ENCODE data around the gene LRRC1.
A peak's percentile ranks its signal among the peaks of the same experiment; 100 is the strongest.

LRRC1 gene

DNA sequence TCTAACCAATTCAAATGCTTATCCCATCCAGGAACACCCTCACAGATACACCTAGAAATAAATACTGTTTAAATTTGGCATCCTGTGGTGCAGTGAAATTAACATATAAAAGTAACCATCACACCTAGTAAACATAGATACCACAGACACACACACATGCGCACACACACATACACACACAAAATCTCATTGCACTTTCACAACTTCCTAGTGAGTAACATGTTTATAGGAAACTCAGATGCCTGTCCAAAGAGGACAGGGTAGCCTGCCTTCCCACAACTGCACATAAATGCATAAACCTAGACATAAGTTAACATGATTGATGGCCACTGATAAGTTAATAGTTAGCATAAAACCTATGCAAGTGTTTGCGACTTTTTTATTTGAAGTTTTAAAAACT lies 56.8 kb downstream of the LRRC1 start:
- DNase-seq = no peak

DNA sequence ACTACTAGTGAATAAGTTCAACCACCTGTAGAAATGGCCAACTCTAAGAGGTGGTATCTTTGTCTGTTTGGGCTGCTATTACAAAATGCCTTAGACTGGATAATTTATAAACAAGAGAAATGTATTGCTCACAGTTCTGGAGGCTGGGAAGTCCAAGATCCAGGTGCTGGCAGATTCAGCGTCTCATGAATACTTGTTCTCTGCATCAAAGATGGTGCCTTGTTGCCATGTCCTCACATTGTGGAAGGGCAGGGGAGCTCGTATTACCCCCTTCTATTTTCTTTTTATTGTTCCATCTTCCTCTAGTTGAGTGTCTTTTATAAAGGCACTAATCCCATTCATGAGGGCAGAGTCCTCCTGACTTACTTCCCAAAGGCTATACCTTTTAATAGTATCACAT lies 58.0 kb downstream of the LRRC1 start:
- DNase-seq = no peak

DNA sequence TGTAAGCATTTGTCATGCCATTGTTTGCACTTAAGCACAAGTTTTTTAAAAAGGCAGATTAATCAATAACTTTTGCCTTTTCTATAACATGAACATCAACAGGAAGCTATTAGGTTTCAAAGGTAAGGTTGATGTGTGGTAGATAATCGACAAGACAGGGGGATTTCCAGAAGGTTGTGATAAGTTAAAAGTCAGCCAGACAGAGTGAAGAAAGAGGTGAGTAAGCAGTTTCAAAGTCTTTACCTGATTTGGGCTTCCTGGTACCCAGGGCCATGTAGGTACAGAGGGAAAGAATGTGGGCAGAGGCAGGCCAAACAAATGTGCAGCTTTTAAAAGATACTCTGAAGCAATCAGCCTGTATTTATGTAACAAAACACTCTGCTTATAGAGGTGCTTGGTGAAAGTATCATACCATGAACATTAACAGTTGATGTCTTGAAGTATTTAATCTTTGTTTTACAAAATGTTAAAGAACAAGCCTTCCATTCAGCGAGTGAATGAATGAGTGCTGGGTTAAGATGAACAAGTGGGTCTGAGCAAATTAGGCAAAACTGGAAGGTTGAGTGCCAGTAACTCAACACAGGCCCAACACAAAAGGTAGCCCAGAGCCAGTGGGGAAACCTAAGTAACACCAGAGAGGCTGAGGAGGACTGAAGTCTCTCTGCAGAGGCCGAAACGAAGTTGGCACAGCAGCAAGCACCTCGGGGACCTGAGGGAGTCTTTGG lies 60.2 kb downstream of the LRRC1 start:
- peak in 1 of 2 donors; percentile 38 for DNase-seq

DNA sequence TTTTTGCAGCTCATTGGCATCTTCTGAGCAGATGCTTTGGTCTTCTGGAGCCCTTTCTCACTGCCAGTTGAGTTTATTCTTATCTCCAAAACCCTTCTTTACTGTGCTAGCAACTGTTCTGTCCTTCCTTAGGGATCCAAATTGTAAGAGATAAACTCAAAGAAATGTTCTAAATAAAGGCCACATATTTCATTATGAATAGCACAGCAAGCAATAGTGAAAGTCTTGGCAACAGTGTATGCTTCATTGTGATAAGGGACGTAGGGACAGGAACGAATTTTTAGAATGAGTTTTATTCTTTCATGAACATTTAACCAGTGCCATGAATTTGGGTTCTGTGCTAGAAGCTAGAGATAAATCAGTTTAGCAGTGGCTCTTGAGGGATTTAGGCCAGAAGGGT lies 61.1 kb downstream of the LRRC1 start:
- DNase-seq = no peak

DNA sequence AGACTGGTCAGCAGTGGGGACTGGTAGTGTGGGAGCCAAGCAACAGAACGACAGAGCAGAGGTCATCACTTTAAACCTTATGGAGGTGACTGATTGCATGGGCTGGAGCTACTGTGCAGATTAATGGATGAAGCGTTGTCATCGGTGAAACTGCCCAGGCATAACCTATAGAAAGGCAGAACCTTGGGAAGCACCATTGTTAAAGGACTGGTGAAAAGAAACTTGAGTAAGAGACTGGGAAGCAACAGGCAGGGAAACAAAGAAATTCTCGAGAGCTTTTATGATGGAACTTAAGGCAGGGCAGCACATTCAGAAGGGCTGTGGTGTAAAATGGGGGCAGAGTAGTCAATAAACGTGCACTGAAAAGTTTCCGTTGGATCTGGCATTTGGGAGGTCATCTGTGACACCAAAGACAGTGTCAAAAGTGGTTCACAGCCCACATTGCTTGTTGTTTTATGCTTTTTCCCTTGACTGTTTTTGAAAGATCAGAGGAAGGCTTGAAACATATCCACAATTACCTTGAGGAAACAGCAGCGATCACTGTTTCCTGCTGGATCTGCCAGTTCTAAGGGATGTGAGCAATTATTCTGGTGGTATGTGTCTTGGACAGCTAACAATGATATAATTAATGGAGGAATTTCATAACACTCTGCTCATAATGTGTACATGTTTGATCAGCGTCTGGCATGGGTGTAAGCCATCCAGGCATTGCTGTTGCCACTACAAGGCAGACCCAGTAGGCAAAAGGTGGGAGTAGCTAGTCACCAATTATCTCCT lies 62.7 kb downstream of the LRRC1 start:
- DNase-seq = no peak

DNA sequence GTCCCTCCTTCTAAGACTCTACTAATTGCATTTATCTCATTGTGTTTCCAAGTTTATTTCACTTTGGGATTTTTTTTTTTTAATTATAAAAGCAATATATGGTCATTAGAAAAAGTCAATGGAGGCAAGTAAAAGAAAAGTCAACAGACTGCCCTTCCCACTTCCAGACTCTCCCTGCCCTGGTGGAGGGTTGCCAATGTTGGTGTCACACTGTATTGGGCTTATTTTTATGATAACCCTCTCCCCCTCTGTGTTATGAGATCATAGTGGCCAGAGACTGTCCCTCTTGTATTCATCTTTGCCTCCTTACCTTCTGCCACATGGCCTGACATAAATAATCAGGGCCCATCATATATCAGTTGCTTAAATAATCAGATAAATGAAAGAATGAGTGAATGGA lies 63.4 kb downstream of the LRRC1 start:
- DNase-seq = no peak

DNA sequence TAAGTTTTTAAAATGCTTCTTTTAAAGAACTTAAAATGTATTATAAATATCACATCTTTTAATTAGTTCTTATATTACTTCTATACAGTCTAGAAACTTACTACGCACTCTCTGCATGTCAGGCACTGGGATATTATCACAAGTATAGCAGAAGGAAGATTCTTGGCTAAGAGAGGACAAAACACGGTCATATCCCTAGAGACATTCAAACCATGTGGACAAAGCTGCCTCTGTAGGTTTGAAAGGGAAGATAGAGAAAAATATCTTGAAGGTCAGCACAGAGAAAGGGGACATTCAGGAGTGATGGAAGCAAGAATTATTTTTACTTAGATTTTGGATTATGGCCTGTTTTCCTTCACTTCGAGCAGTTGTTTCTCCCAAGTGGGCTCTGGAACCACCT lies 64.1 kb downstream of the LRRC1 start:
- no peak for DNase-seq

DNA sequence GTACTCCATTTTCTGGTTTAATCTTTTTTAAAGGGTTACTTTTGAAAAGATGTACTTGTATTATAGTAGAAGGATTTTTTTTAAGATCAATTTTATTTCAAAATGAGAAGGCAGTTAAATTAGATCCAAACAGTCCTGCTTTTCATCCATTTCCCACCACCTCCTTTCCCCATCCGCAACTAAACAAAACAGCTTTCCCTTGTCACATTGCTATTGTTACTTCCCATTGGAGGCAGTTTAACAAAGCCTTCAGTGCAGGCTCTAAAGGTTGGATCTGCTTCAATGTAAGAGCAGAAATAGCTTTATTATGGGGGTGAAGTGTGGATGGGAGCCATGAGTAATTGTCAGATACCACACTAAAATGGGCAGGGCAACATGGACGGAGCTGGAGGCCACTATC lies 65.7 kb downstream of the LRRC1 start:
- no peak for DNase-seq

DNA sequence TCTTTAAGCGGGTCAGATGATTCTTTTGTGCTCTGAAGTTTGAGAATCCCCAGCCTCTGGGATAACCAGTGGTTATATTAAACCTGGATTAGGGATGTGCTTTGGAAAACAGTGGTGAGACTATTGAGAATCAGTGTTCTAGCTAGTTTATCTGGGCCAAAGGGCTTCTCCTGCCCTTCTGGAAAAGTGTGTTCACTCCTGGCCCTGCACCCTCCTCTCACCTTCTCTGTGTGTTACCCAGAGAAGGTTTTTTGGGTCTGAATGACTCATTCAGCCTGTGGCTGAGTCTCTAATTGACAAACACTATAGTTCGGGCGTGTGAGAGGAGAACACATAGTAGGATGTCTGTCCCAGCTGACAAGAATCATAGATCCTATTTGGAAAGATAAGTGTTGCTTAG lies 66.7 kb downstream of the LRRC1 start:
- DNase-seq = no peak

DNA sequence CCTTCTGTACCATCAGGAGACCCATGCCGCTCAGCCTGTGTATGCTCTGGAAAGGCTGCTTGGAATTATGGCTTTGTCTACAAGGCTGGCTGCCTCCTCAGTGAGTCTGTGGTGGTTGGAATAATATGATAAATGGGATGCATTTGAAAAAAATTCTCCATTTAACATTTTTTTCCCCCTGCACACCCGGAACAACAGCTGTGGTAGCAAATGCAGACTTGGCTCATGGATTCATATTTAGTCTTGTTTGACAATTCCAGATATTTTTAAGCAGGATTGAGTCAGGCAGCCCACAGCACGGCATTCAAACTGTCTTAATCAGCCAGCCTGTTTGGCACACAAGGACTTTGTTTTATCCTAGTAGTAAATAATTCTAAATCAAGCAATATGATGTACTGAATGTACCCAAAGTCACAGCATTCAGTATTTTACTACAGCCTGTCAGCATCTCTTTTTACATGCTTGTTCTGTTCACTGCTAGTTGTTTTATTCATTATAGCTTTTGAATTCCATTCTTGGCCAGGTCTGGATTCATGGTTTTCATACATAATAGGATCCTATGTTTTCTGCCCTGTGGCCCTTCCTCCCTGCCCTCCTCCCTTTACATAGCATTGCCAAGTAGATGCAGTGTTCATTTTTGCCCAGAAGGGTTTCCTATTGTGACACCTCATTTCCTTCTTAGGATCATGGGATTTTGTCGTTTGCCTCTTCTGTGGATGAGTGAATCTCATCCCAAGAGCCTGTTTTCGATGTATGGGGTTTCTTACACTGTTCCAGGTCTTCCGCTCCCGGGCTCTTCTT lies 68.1 kb downstream of the LRRC1 start:
- DNase-seq = no peak

DNA sequence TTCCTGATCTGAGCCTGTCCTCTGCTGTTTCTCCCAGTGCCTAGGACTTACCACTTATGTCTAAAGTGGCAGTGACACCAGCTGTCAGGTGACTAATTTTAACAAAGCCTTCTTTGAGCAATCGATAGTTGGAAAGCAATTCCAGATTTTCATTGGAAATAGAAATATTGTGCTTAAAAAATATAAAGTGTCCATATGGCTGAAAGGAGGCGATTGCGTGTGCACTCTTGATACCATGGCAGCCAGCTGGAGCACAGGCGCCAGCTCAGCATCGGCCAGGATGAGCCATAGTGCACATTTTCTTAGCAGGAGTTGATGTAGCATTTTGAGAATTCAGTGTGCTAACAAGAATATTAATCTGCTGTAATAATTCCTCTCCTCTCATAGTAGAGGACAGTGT lies 70.0 kb downstream of the LRRC1 start:
- DNase-seq = no peak

DNA sequence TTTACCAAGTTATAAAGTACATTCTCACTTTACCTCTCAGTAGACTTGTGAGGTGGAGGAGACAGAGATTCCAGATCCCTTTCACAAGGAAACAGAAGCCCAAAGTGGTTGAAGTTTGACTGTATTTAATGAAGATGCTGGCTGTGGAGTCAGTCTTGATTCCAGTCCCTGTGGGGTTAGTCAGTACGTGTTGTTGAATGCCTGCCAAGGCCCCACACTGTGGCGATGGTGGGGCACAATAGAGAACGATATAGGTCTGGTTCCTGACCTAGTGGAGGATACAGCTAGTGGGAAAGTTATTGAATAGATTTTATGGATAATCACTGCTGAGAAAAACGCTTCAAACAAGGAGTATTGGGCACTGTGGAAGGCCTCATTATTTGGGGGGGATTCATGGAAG lies 71.4 kb downstream of the LRRC1 start:
- DNase-seq = no peak

DNA sequence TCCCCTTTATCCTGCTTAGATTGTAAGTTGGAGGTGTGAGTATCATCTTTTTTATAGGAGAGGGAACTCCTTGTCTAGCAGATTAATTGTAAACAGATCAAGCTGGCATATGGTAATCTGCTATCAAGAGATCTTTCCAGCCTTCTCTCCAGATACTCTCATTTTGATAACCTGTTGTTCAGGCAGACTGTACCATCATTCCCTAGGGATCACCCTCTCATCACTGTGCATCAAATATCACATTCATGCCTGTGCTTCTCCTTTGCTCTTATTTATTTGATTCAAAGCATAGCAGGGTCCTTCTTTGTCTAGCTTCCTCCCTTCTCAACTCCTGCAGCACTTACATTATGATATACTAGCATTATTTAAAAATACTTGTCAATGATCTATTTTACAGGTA lies 73.8 kb downstream of the LRRC1 start:
- DNase-seq = no peak

DNA sequence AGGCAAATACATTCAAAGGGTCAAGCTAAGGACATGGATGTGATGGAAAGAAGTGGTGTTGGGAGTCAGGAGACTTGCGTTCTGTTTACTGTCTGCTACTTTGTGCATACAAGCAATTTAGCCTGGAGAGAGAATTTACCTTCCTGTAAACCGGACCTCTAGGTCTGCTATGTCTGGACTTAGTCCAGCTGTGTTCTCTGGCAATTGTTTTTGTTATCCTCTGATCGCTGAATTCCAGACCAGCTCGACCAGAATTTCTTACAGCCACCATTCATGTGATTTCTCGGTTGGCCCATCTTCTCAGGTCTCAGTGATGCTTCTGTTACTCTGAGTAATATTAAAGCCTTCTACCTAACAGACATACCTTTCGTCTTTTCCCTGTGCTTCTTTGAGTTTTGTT lies 75.2 kb downstream of the LRRC1 start:
- DNase-seq = no peak

DNA sequence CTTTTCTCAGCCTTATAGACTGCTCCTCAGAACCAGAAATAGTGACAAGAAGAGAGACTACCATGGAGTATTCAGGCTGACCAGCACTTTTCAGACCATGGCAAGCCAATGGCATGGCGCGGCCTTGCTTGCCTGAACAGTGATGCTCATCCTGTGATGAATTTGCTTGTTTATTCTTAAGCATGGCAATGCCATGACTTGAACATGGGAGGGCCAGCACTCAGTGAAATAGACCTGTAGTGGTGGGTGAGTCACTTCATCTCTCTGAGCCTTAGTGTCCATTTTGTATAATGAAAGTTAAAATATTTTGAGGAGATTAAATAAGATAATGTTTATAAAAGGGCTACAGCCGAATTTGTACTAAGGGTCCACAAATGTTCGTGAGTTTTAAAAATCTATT lies 79.1 kb downstream of the LRRC1 start:
- DNase-seq = no peak

DNA sequence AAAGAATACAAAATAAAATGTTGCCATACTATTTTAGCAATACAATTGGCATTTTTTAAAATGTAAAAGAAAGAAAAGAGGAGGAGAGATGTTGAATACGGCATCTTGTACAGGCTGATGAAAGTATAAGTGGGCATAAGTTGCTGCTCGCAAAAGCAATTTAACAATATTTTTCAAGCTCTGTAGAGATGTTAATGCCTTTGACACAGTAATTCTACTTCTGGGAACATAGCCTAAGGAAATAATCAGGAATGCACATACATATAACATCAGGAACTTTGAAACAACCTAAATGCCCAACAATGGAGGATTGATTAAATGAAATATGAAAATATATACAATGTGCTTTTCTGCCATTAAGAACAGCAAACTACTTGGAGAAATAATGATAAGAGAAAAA lies 80.2 kb downstream of the LRRC1 start:
- no peak for DNase-seq

DNA sequence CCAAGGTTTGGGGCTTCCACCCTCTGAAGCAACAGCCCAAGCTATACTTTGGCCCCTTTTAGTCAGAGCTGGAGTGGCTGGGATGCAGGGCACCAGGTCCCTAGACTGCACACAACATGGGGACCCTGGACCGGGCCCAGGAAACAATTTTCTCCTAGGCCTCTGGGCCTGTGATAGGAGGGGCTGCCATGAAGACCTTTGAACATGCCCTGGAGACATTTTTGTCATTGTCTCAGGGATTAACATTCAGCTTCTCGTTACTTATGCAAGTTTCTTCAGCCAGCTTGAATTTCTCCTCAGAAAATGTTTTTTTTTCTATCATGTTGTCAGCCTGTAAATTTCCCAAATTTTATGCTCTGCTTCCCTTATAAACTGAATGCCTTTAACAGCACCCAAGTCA lies 82.3 kb downstream of the LRRC1 start:
- DNase-seq = no peak

DNA sequence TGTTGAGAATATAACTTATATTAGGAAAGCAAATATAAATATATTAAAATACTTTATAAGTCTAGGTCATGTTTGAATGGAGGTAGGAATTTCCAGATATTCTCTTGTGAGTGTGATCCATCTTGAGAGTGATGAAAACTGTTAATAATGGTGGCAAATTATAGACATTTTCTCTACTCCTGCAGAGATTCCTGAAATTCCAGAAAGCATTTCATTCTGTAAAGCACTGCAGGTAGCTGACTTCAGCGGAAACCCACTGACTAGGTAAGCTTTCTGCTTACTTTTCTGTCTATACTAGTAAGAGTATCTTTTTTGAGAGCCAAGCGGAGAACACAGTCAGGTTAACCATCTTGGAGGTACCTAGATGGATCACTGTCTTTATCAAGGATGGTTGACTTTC lies 84.0 kb downstream of the LRRC1 start:
- no peak for DNase-seq

DNA sequence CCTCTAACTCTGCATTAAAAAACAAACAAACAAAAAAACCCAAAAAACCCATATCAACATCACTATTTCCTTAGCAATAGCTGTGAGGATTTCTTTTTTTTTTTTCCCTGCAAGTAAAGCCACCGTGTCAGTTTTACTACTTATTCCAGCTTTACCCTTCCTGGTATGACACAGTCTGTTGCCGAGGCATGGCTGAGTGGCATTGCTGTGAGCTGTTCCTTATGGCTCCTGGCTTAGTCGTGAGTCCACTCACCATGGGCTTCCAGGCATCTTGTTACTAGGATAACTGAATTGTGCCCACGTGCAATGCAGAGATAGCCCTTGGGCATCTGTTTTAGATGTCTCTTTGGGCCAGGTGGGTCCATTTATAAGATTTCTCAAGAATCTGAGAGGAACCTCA lies 84.8 kb downstream of the LRRC1 start:
- no peak for DNase-seq

DNA sequence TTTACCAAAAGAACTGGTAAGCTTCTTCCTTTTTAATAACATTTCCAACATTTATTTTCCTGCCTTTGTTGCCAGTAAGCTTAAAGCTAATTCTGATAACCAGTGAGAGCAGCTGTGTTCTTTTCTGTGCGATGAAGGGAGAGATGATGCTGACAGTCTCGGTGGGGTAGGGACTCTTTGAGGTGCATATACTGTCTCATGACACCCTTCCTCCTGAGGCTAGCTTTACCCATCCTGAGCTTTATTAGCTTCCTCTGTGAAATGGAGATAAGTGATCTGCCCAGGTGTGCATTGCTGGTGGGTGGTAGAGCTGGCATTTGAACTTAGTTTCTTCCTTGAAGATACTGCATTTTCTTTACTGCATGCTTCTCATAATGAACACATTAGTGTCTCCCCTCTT lies 92.5 kb downstream of the LRRC1 start:
- no peak for DNase-seq

DNA sequence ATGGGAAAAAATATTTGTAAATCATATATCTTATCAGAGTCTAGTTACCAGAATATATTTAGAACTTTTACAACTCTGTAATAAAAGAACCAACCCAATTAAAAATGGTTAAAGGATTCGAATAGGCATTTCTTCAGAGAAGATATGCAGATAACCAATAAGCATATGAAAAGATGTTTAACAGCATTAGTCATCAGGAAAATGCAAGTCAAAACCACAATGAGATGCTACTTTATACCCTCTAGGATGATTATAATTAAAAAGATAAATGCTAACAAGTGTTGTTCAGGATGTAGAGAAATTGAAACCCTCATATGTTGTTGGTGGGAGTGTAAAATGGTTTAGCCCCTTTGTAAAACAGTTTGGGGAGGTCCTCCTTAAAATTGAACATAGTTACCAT lies 94.1 kb downstream of the LRRC1 start:
- no peak for DNase-seq

DNA sequence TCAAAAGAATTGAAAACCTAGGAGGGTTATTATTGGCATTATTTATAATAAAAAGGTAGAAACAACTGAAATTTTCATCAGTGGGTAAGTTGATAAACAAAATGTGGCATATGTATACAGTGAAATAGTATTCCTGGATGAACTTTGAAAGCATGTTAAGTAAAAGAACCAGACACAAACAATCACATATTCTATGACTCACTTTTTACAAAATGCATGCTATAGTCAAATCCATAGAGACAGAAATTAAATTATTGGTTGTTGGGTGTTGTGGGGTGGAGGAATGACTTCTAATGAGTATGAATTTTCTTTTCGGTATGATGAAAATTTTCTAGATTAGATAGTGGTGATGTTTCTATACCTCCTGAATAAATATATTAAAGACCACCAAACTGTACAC lies 94.6 kb downstream of the LRRC1 start:
- no peak for DNase-seq

DNA sequence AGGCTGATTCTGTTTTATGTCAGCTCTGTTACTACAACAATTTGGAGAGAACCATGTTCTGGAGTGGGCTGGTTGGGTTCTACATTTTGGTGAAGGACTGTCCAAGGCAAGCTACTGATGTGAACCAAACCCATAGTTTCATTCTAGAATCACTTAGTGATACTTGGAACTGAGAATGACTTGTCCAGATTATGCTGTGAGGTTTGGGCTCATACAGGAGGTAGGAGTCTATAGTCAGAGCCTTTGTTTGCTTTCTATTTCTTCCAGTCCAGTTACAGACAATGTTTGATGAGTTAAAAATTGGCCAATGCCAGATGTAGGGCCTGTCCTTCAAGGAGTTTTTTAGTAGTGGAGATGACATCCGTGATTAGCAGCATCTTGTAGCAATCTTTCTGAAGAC lies 97.9 kb downstream of the LRRC1 start:
- DNase-seq = no peak

DNA sequence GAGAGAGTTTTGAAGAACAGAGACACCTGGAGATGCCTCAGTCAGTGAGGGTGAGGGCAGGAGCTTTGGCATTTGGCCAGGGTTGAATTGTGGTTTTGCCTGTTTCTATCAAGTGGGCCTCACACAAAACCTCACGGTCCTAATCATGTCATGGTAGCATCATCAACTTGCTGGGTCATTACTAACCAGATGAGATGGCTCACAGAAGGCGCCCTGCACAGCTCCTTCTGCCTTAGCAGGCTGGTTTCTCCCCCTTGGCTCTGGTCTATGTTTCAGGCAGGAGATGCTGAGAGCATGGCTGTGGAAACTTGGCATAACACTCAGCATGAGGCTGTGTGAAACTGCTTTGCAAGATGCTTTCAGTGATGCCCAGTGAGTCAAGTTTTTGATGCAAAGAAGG lies 99.3 kb downstream of the LRRC1 start:
- peak in 1 of 2 donors; percentile 1 for DNase-seq
